DND-41 (cell line): ENCODE results near the gene TBC1D14.

Experiments used
- ATAC-seq: fragments of 200-7000 bp; cut with Tn5 transposase; 3 replicates; pipeline ENCODE4 v1.9.1; 2021; ENCODE audit warnings: low read depth; ENCODE audit not compliant: insufficient read depth
- DNase-seq: peaks from one replicate; pipeline ENCODE4 v3.0.0-alpha.2; 2020
- H2AFZ ChIP-seq: 2 replicates; pipeline ENCODE4 v1.6.0; 2012; ENCODE audit warnings: low read depth, low read length
- H3K27ac ChIP-seq: 2 replicates; pipeline ENCODE4 v1.5.1; 2012; ENCODE audit warnings: low read length, inconsistent platforms
- H3K27me3 ChIP-seq: fragments of 200-600 bp; sonication (generic); 2 replicates; pipeline ENCODE4 v1.6.0; 2012; ENCODE audit warnings: low read length, mild to moderate bottlenecking, inconsistent platforms; ENCODE audit not compliant: insufficient read depth, poor library complexity
- H3K36me3 ChIP-seq: 2 replicates; pipeline ENCODE4 v1.5.1; 2012; ENCODE audit warnings: low read length, inconsistent platforms; ENCODE audit not compliant: insufficient read depth
- H3K4me1 ChIP-seq: 2 replicates; pipeline ENCODE4 v1.5.1; 2012; ENCODE audit warnings: mild to moderate bottlenecking, low read length; ENCODE audit not compliant: insufficient read depth
- H3K4me2 ChIP-seq: 2 replicates; pipeline ENCODE4 v1.6.0; 2012; ENCODE audit warnings: mild to moderate bottlenecking, moderate library complexity, low read length, inconsistent platforms; ENCODE audit not compliant: insufficient read depth
- H3K4me3 ChIP-seq, 2 experiments: fragments of 200-600 bp in 1 of 2; shearing (Covaris generic) in 1 of 2; 2 replicates each; pipeline ENCODE4 v1.5.1; 2012 to 2016; ENCODE audit warnings: inconsistent platforms in 2 of 2, low read length in 2 of 2, mild to moderate bottlenecking in 2 of 2, low read depth in 1 of 2, moderate library complexity in 1 of 2
- H3K79me2 ChIP-seq: 2 replicates; pipeline ENCODE4 v1.6.0; 2012; ENCODE audit warnings: low read length, inconsistent platforms; ENCODE audit not compliant: insufficient read depth
- H3K9ac ChIP-seq: 2 replicates; pipeline ENCODE4 v1.6.0; 2012; ENCODE audit warnings: low read depth, mild to moderate bottlenecking, inconsistent platforms, low read length, moderate library complexity
- H3K9me3 ChIP-seq: 2 replicates; pipeline ENCODE4 v1.5.1; 2012; ENCODE audit warnings: low read length, moderate library complexity, mild to moderate bottlenecking, inconsistent platforms; ENCODE audit not compliant: insufficient read depth, severe bottlenecking
- H4K20me1 ChIP-seq: 2 replicates; pipeline ENCODE4 v1.6.0; 2012; ENCODE audit warnings: low read length; ENCODE audit not compliant: insufficient read depth
- EZH2 ChIP-seq: IDR thresholded peaks from 3 replicates; pipeline ENCODE4 v1.6.1; 2012; ENCODE audit warnings: borderline replicate concordance, low read depth, mild to moderate bottlenecking, moderate library complexity, low read length, inconsistent platforms; ENCODE audit not compliant: severe bottlenecking
- TF ChIP-seq, protein P1 (sequence below): IDR thresholded peaks from 2 replicates; pipeline ENCODE4 v1.5.1; 2012; ENCODE audit warnings: borderline replicate concordance, low read length, moderate library complexity, mild to moderate bottlenecking; ENCODE audit not compliant: poor library complexity, severe bottlenecking; ENCODE audit errors: extremely low read depth

Gene TBC1D14

DNA sequence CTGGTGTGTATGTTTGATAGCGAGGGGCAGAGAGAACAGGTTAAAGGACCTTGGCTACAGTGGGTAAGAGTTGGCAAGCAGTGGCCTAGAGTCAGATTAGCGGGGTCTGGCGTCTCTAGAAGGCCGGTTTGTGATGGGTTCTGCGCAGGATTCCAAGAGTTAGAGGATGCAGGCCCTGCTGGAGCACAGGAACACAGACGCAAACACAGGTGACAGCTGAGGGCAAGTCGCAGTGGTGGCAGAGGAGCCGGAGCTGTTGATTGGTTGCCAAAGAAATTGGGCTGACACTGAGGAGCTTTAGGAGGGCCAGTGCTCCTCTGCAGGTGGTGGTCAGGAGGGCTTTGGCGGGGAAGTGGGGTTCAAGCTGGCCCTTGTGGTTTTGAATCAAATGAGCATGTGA is 137.3 kb downstream of the TBC1D14 start:
- Histone ChIP-seq H3K27ac (no peak overlapping the region), H3K36me3 (peaks cover 19% of the 10 kb centered on the region), H4K20me1 (peaks cover 64% of the 10 kb centered on the region), H3K4me3 (no peak overlapping the region), H3K9ac (0 out of 2 replicates have a peak overlapping the region, but pooled peaks have one; percentile 8), H3K9me3 (no peaks in the 10 kb centered on the region), H3K27me3 (peaks cover 3% of the 10 kb centered on the region), H3K4me2 (peak overlapping the region; percentile 97; the same call in 1 of the 2 replicates), H2AFZ (no peak overlapping the region), H3K79me2 (peaks cover 77% of the 10 kb centered on the region), H3K4me1 (peaks cover 39% of the 10 kb centered on the region)
- TF ChIP-seq EZH2, result no peak
- TF ChIP-seq, protein P1, sequence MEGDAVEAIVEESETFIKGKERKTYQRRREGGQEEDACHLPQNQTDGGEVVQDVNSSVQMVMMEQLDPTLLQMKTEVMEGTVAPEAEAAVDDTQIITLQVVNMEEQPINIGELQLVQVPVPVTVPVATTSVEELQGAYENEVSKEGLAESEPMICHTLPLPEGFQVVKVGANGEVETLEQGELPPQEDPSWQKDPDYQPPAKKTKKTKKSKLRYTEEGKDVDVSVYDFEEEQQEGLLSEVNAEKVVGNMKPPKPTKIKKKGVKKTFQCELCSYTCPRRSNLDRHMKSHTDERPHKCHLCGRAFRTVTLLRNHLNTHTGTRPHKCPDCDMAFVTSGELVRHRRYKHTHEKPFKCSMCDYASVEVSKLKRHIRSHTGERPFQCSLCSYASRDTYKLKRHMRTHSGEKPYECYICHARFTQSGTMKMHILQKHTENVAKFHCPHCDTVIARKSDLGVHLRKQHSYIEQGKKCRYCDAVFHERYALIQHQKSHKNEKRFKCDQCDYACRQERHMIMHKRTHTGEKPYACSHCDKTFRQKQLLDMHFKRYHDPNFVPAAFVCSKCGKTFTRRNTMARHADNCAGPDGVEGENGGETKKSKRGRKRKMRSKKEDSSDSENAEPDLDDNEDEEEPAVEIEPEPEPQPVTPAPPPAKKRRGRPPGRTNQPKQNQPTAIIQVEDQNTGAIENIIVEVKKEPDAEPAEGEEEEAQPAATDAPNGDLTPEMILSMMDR, result no peak
- ATAC-seq (no peak), DNase-seq (no peak)

DNA sequence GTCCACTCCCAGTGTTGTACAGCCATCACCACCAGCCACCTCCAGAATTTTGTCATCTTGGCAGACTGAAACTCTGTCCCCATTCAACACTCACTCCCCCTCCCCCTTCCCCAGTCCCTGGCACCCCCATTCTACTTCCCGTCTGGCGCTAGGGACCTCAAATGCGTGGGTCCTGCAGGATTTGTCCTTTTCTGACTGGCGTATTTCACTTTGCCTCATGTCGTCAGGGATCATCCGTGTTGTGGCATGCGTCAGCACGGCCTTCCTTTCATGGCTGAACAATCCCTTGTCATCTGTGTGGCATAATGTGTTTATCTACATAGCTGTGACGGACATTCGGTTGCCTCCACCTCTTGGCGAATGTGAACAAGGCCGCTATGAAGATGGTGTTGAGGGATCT is 139.0 kb downstream of the TBC1D14 start:
- Histone ChIP-seq H3K27ac (no peak overlapping the region), H3K9ac (no peak overlapping the region), H4K20me1 (peaks cover 79% of the 10 kb centered on the region), H3K4me1 (peaks cover 30% of the 10 kb centered on the region), H3K4me2 (no peak overlapping the region), H2AFZ (no peak overlapping the region), H3K4me3 (no peak overlapping the region), H3K9me3 (no peaks in the 10 kb centered on the region), H3K36me3 (peaks cover 29% of the 10 kb centered on the region), H3K27me3 (no peaks in the 10 kb centered on the region), H3K79me2 (peaks cover 85% of the 10 kb centered on the region)
- ATAC-seq (no peak), DNase-seq (no peak)
- TF ChIP-seq, protein P1, result no peak
- TF ChIP-seq EZH2, result no peak

DNA sequence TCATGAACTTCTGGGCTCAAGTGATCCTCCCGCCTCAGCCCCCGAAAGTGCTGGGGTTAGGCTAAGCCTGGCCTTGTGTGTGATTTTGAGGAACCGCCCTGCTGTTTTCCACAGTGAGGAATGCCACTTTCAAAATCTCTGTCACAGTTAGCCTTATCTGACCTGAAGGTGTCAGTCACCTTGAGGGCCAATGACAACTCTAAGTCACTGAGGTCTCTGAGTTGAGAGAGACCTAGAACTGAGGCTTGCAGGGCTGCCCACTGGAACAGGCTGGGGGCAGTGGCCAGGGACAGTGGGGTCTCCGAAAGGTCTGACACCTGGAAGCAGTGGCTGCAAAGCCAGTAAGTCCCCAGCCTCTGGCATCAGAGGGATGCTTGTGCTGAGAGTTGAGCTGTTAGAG is 139.7 kb downstream of the TBC1D14 start:
- Histone ChIP-seq H3K9me3 (no peaks in the 10 kb centered on the region), H3K27ac (no peak overlapping the region), H4K20me1 (peaks cover 81% of the 10 kb centered on the region), H3K27me3 (no peaks in the 10 kb centered on the region), H3K79me2 (peaks cover 79% of the 10 kb centered on the region), H3K4me3 (no peak overlapping the region), H3K4me1 (peaks cover 26% of the 10 kb centered on the region), H3K9ac (no peak overlapping the region), H3K4me2 (no peak overlapping the region), H2AFZ (no peak overlapping the region), H3K36me3 (peaks cover 35% of the 10 kb centered on the region)
- TF ChIP-seq, protein P1, result no peak
- ATAC-seq (no peak), DNase-seq (no peak)

DNA sequence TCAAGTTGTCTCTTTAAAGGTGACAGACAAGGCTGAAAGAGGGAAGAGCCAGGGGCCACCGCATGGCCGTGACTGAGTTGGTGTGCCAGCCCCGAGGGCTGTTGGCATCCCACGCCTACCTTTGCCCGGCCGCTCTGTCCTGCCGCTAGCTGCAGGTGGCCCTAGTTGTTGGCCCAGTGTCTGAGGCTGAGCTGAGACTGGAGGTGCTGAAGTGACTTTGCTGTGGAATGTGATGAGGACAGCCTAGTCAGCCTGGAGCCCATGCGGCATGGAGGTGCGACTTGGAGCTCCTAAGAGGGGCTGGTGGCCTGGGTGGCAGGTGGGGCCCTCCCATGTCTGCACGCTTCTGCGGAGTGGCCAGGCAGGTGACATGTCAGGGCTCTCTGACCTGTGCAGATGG is 140.1 kb downstream of the TBC1D14 start:
- ATAC-seq, result no peak
- Histone ChIP-seq H3K4me1 (peaks cover 21% of the 10 kb centered on the region), H3K27ac (no peak overlapping the region), H3K79me2 (peaks cover 74% of the 10 kb centered on the region), H2AFZ (no peak overlapping the region), H3K27me3 (no peaks in the 10 kb centered on the region), H3K9ac (no peak overlapping the region), H3K9me3 (no peaks in the 10 kb centered on the region), H3K36me3 (peaks cover 40% of the 10 kb centered on the region), H3K4me2 (no peak overlapping the region), H3K4me3 (no peak overlapping the region), H4K20me1 (peaks cover 83% of the 10 kb centered on the region)
- DNase-seq, result no peak
- TF ChIP-seq, protein P1, result no peak
- no peak for TF ChIP-seq EZH2
